Activated effector memory CD4-positive, alpha-beta T cell treated with Interleukin-2 at 50 U/mL for 16 hours (primary cell): ENCODE measurements around the gene GDF7.

Experiments used
- DNase-seq: peaks from one replicate; pipeline ENCODE4 v3.0.0-alpha.2; 2020

The GDF7 gene

DNA sequence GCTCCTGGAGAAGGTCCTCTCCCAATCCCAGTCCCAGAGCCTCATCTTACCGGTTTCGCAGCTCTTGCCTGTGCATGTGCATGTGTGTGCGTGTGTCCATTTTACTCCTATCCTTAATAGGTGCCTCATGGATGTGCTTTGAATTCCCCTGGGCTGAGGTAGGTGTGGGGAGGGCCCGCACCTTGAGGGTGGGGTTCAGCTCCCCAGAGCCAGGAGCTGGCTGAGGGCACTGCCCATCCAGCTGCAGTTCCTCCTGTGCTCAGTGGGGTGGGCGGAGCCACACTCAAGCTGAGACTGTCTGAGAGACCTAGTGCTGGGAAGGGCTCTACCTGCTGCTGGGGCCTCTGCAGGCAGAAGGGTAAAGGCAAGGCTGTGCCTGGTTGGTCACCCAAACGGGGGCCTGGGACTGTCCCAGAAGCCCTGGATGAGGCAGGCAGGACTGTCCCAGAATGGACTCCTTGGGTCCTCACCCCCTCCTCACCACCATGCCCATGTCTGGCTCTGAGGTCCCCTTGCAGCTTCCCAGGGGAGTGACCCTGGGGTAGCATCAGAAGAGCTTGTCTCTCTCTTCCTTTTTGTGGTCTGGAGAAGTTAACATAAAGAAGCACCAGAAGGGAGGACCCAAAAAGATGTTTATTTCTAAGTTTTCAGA, 8.9 kb downstream of the GDF7 start:
- no peak for DNase-seq

DNA sequence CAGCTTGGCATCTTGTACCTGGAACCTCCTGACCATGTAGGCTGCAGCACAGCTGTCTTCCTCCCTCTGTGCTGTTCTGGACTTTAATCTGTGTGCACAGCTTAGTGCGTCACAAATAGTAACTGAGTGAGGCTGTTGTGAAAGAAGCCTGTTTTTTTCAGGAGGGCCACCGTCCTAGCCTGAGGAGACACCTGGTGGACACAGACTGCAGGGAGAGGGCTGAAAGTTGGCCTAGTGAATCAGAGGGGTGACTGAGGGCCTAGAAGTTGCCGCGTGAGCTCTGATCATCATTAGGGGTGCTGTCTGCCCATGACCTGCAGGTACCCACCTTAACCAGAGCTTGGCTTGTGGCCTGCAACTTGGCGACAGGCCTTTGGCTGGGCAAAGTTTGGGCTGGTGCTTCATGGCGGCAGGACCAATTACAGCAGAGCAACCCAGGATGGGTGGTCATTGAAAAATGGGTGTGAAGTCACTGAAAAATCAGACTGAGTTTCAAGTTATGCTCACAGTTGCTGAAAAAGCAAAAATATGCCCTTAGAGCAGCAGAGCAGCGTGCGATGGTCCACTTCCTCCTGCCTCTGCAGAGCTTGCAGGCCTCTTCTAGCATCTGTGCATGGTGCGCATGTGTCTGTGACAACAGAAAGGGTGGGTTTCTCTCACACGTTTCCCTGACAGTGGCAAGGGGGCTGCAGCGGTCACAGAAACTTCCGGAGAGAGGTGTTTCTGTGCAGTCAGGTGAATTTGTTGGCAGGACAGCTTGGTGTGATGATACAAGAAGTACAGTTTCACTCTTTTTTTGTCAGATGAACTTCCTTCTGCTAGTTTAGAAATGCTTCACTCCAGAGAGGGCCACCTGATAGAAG, 9.6 kb downstream of the GDF7 start:
- DNase-seq: no peak

DNA sequence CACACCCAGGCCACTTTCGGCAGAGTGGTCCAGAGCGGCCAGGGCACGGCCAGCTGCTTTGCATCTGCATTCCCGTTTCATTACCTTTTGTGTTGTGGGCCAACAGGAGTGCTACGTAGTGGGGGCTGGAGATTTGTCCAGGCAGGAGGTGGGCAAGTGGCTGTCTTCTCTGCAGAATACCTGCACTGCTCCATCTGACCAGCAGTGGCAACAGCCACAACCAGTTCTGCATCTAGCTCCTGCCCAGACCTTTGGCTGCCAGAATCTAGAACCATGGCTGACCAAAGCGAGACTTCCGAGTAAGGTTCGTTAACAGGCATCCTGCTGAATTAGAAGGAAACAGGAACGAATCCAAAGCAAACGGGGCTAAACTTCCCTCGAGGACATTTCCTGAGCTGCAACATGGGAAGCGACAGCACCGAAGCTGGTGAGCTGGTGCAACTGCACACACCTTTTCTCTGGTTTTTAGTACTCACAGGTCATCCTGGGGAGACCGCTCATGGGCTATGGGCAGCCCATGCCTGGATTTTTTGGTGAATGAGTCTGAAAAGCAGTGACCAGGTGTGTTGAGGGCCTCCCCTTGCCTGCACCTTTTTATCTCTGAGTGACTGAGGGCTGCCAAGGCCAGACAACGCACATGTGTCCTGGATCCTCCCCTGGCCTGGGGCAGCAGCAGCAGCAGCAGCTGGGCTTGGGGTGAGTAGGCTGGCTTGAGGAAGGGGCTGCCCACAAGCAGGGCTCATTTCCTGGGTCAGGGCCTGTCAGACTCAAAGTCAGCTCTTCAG, 10.5 kb downstream of the GDF7 start:
- DNase-seq: no peak

DNA sequence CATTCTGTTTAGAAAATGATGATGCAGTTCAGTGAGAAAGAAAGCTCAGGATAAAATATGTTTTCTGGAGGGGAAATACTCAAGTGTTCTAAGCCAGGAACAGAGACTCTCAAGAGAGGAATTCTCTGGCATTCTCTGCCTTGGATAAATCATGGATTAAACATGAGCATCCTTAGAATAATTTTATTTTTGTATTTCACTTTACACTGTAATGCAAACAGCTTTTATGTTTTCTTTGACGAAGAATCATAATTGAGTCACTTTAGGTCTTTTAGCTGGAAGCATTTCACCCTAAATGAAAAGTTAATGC, 11.1 kb downstream of the GDF7 start:
- no peak for DNase-seq

DNA sequence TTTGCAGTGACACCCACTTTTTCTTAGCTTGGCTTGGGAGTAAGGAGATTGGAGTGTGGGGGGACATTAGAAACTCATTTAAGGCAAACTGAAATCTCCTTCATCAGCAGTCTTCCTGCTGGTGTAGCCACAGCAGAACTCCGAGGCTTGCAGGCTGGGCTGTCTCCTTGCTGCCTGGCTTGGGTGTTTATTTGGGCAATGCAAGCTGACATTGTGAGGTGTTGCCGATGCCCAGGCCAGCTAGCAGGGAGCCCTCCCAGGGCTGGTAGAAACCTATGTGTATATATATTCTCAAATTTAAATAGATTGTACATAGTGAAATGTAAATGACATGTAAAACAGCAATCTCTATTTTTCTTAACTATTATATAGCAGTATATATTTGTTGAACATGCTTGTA, 11.8 kb downstream of the GDF7 start:
- DNase-seq: no peak

DNA sequence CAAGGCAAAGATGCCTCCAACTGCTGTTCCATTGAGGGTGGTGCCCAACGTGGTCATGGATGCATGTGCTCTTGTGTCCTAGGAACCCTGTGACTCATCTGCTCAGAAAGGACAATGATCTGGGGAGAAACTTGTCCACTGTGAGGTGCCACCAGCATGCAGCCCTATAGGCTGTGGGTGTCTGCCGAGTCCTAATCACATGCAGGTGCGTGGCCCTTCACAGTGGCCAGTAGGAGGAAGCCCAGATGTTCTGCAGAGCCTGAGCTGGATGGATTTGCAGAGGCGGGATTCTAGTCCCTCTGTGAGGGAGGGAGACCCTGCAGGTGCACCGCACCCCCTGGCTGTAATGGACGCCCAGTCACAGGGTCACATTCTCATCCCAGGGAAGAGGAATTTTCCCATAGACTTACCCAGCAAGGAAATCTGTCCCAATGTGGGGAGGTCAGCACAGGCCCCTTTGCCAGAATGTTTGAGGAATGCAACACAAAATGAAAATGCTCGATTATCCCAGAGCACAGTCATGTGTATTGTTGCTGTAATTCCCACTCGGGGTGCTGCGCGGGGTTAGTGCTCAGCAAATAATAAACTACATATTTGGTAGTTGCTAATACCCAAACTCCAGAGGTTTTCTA, 13.9 kb downstream of the GDF7 start:
- DNase-seq: no peak

DNA sequence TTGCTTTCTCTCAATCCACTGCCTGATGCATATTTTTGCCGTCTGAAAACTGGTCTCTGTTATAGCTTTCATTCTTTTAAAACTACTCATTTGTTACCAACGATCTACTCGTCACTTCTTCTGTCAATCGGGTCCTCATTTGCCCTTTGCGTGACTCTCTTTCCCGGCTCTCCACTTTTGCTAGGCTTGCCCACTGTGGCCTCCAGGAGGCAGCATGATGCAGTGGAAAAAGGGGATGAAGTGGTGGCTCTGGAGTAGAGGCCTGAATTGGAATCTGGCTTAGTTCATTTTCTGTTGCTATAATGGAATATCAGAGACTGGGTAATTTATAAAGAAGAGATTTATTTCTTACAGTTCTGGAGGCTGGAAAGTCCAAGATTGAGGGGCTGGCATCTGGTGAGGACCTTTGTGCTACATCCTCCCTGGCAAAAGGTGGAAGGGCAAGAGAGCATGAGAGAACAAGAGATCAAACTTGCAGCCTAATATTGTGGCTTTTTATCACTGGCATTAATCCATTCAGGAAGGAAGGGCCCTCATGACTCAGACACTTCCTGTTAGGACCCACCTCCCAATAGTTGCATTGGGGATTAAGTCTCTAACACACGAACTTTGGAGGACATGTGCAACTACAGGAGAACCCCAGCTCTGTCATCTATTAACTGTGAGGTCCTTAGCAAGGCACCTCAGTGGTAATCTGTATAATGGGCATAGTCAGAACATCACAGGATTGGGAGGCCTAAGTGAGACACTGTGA, 15.4 kb downstream of the GDF7 start:
- DNase-seq: no peak

DNA sequence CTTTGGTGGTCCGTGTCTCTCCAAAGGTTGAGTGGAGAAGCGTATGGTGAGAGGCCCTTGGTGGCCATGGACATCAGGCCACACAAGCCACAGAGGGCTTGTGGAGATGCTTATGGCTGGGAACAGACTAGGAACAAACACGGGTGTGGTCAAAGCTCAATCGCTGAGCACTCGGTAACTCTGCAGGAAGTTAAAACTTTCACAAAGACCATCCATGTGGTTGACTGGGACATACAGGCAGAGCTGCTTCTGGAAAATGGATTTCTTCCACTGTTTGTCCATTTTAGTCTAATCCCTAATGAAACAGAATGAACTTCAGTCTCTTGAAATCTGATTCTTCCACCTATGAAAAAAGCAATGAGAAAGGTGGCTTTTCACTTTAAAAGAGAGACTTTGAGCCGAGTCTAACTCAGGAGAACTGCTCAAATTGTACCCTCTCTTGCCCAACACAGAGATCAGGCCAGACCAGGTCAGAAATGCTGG, 17.7 kb downstream of the GDF7 start:
- DNase-seq: no peak

DNA sequence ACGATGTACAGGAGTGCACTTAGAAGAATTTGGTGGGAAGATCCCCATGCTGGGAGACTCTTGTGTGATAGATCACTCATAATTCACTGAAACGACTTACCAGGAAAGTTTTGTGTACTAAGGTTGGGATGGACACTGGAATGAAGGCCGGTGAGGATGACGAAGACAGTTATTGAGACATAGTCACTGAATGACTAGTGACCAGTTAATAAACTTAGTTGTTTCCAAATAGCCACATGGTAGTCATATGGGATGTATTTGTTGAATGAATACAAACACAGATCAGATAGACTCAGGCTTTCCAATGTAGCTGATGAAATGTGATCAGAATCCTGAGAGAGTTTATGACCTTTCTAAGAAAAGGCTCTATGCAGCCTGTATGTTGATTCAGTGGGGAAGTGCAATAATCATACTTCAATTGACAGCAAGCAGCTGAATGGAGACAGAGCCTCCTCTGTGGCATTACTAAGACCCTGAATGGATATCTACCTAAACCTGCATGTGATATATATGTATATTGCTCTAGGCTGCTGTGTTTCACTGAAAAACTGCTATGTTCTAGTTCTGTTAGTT, 20.4 kb downstream of the GDF7 start:
- no peak for DNase-seq

DNA sequence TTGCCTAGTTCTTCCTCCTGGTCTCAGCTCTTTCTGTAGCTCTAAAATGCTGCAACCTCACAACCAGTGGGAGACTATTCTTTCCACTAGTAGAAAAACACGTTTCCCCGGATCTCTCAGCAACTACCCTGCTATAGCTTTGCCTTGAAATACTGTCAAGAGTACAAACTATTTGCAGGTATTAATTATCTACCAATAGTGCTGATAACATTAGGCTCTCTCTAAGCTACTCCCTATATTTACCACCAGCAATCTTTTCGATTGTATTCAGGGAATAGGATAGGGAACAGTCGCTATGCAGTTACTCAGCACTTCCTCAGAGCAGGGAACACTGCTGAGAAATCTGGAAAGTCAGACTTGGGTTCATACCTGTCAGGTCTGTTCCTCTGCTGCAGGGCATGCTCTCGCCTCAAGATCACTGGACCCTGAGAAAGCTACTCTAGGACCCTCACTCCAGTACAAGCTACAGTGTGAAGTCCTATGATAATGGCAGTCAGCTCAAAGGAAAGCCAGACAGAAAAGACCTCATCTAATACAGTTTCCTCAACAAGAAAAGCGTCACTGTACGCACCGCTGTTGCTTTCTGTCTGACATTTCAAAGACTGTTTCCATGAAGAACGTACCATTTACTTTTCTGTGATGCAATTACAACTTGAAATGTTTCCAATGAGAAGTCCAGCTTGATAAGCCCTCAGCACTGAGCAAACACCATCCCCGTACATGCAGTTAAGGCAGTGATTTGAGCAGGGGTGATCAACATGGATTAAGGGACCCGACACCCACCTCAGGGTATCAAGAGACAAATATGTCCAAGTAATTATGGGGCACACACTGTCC, 22.7 kb downstream of the GDF7 start:
- no peak for DNase-seq

DNA sequence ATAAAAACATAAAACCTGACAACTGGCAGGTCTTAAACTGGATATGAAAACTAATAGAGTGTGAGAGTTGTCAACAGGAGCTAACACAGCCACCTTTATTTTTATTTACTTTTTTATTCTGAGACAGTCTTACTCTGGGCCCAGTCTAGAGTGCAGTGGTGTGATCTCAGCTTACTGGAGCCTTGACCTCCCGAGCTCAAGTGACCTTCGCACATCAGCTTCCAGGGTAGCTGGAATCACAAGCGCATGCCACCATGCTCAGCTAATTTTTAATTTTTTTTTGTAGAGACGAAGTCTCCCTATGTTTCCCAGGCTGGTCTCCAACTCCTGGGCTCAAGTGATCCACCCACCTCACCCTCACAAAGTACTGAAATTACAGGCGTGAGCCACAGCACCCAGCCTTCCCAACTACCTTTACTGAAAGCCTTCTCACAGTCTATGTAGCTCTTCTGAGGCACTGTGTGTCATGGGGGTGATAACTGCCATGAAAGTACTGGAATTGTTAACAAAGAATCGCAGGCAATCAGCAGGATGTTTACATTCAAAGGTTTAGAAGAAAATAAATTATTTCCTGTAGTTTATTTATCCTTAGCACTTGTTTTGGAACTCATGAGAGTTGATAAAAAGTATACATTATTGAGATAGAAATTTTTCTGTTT, 24.3 kb downstream of the GDF7 start:
- no peak for DNase-seq

DNA sequence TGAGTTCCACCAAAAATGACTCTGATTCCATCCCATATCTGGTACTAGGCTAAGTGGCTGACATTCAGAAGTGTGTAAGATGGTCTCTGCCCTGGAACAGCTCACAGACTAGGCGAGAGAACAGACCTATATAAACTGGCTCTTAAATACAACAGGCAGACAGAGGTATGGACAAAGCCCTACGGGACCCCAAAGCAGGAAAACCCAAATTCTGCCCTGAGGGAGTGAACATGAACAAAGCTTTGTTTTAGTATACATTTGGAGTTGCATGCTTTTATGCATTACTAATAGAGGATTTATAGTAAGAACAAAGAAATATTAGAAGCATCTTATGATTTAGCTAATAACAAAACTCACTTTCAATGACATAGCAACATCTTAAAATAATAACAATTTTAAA, 25.1 kb downstream of the GDF7 start:
- no peak for DNase-seq

DNA sequence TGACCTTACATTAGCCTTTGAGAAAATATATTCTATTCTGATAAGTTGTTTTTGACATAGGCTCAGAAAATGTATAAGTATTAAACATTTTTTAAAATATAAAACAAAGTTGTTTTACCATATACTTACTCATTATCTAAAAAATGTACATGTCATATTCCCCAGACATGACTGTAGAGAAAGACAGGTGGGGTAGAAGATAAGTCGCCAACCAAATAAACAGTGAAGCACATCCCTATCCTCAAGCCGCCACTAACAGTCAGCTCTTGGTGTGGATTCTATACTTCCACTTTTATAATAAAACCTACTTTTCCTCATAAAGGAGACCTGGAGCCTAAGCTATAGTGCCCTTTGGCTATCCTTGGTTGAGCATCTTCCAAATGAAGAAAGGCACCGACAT, 26.4 kb downstream of the GDF7 start:
- DNase-seq: no peak

DNA sequence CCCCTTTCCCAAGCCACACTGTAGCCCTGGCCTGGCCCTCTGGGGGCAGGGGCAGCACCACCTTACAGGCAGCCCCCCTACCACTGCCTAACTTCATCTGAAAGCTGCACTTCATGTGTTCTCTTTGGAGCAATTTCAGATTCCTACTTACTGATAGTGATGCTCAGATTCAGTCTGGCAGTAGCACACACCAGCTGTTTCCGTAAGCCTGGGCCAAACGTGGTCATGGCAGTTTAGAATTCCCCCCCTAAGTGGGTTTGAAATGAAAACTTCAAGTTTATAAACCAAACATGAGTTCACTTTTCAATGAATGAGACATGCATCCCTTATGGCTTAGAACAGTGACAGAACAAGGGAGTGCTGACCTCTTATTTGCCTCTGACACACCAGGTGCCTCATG, 29.4 kb downstream of the GDF7 start:
- no peak for DNase-seq

DNA sequence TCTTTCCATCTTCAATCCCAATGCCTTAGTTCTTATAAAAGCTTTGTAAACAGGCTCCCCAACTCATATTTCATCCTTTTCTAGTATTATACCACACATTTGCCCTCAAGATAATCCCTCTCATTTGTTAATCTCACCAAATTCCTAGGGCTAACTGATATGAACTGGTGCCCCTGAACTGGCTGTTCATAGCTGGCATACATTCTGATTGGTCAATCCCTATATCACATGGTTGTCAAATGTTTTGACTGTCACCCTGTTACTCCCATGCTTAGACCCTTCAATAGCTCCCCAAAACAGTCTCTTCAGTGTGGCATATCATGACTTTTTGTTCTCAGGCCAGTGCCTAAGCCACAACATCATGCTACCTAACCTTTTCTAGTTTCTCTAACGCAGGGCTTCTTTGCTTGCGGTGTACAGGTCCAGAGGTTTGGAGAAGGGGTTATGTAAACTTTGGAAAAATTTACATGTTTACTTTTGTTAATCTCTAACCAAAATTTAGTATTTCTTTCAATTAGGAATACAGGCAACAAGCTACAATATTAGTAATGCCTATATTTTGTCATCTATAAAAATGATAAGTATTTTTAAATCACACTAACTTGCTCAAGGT, 30.5 kb downstream of the GDF7 start:
- DNase-seq: no peak

DNA sequence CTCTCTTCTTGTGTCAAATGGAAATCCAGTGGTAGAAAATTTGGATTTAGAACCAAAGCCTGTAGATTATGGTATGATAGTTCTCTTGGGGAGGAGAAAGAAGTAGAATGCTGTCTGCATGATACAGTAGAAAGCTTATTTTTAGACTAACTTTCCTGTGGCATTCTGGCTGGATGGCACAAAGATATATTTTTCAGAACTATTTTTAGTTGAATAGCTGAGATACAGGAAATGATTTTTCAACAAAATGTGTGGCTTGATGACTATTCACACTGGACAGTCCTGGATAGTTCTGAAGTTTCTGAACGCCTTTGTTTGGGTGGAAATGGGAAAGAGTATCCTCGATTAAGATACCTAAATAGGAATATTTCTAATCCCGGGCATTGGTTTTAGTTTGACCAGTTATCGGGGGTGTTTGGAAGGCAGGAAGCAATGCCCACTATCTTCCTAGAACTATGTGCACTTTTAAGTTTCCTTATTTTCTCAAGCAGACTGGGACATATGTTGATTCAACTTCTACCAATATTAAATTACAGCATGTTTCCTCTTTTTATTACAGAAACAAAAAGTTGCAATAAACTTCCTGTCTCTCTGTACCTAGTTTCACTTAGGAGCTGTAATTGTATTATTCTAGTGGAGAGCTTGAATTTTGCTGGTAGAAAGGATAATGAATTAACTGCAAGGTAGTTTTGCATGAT, 32.1 kb downstream of the GDF7 start:
- DNase-seq: no peak

DNA sequence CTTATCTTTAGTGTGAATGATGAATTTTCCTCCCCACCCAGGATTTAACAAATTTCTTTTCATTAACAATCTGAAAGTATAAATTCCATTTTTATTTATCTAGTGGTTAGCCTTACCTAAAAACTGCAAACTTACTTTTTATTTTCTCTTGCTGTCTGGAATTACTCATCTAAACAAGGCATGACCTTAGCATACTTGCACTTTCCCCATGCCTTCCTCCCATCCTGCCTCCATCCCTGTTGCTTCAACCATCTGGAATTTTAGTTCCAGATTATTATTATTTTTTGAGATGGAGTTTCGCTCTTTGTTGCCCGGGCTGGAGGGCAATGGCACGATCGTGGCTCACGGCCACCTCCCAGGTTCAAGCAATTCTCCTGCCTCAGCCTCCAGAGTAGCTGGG, 35.6 kb downstream of the GDF7 start:
- DNase-seq: no peak

DNA sequence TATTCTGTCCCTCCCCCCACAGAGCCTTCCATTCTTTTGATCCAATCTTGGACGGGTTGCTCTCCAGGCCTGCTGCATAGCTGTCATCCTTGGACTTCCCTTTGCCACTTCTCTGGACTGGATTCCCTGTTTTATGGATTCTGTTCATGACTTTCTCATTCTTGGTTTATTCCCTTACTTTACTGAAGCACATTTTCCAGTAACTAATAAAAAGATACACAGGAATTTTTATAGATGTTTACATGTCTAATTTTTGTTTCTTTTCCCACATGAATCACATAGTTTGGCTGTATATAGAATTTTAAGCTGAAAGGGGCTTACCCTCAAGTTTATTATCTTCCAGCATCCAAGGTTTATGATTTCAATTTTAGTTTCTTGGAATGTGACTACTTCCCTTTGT, 37.9 kb downstream of the GDF7 start:
- DNase-seq: no peak

DNA sequence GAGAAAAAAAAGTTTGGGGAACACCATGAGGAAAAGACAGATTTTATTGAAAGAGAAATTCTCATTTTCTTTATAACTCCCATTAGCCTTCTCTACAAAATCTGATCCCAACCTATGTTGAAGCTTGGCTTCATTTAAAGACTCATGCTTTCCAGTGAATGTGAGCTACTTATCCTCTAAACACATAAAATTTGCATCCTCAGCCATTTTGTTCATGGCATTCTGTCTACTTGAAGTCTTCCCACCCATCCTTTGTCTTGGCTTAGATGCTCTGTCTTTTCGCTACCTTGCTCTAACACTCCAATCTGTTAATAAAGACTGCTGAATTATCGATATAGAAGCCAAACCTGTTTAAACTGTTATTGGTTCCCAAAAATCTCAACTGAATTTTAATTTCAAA, 39.3 kb downstream of the GDF7 start:
- DNase-seq: no peak

DNA sequence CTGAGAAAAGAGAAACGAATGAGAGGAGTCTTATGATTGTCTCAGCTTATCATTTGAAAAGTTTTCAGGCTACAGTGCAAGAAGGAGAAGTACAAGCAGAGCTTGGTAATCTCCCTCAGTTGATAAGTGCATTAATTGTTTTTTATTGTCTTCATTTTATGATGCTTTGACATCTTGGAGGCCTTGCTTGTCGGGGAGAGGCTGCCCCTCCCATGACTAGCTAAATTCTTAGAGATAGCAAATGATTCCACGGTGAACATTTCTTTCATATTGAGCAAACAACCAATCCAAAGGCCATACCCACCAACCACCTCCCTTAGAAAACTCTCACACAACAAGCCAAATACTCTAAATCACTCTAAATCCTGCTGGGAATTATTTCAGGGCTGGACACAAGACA, 39.8 kb downstream of the GDF7 start:
- no peak for DNase-seq
